HL-60 (cell line): ENCODE measurements around the gene THAP12.

Source experiments
- DNase-seq, 2 experiments: peaks; one replicate each; pipeline ENCODE4 v3.0.0-alpha.2; 2010 to 2020; ENCODE audit warnings: low read depth in 1 of 2, low spot score in 1 of 2
- H3K27ac ChIP-seq: fragments of 250-450 bp; sonication (Bioruptor Pico); replicated peaks from 2 replicates; pipeline ENCODE4 v1.5.1; 2020; ENCODE audit warnings: mild to moderate bottlenecking, moderate library complexity
- H3K27me3 ChIP-seq: fragments of 250-450 bp; sonication (Bioruptor Pico); 2 replicates; pipeline ENCODE4 v1.5.1; 2021; ENCODE audit warnings: mild to moderate bottlenecking, moderate library complexity; ENCODE audit not compliant: insufficient read depth, poor library complexity, severe bottlenecking
- H3K4me3 ChIP-seq: replicated peaks from 2 replicates; pipeline ENCODE4 v1.5.1; 2011; ENCODE audit warnings: mild to moderate bottlenecking, control low read depth, low read length; ENCODE audit not compliant: insufficient read depth
- CTCF ChIP-seq: IDR thresholded peaks from one replicate; pipeline ENCODE4 v1.5.1; 2011; ENCODE audit warnings: low read length, control low read depth, inconsistent platforms; ENCODE audit not compliant: insufficient read depth
- GABPA ChIP-seq: IDR thresholded peaks from 2 replicates; pipeline ENCODE4 v1.6.1; 2012; ENCODE audit warnings: low read depth
- POLR2AphosphoS5 ChIP-seq: IDR thresholded peaks from 2 replicates; pipeline ENCODE4 v1.6.1; 2012; ENCODE audit warnings: low read depth
- REST ChIP-seq: IDR thresholded peaks from 2 replicates; pipeline ENCODE4 v1.6.1; 2012; ENCODE audit warnings: low read depth; ENCODE audit not compliant: insufficient replicate concordance
- SPI1 ChIP-seq: IDR thresholded peaks from 2 replicates; pipeline ENCODE4 v1.6.1; 2012; ENCODE audit warnings: low read depth, mild to moderate bottlenecking, borderline replicate concordance

Gene THAP12

GRCh38 chr11:76322942-76323341 is 58.0 kb downstream of the THAP12 start:
- H3K27ac ChIP-seq, result no peak overlapping the region
- DNase-seq, result no peak
- peaks cover 10% of the 10 kb centered on the region for H3K27me3 ChIP-seq
- no peak overlapping the region for H3K4me3 ChIP-seq
- no peak for TF ChIP-seq POLR2AphosphoS5
- TF ChIP-seq REST, result no peak
- TF ChIP-seq CTCF, result no peak
- TF ChIP-seq SPI1, result no peak
- TF ChIP-seq GABPA, result no peak

GRCh38 chr11:76322540-76322939 is 58.4 kb downstream of the THAP12 start:
- TF ChIP-seq CTCF (no peak), SPI1 (no peak), GABPA (no peak), POLR2AphosphoS5 (no peak), REST (no peak)

GRCh38 chr11:76321820-76322524 is 59.0 kb downstream of the THAP12 start:
- TF ChIP-seq GABPA, result no peak
- TF ChIP-seq REST, result no peak
- TF ChIP-seq CTCF, result no peak
- no peak for TF ChIP-seq POLR2AphosphoS5
- no peak for TF ChIP-seq SPI1
- no peak for DNase-seq
- H3K4me3 ChIP-seq, result no peak overlapping the region
- H3K27ac ChIP-seq, result no peak overlapping the region
- peaks cover 10% of the 10 kb centered on the region for H3K27me3 ChIP-seq

More at GRCh38 chr11:76322540-76322939, 58.4 kb downstream of the THAP12 start:
- no peak overlapping the region for H3K4me3 ChIP-seq
- DNase-seq, result no peak
- H3K27me3 ChIP-seq, result peaks cover 10% of the 10 kb centered on the region
- H3K27ac ChIP-seq, result no peak overlapping the region
